B cell (primary cell): Measurements from ENCODE around the gene ECHDC1. TPM values are rescaled to one million over a fixed set of nuclear protein-coding genes. Genes with fewer than 3 reads are reported as not detected.
A peak's percentile ranks its signal among the peaks of the same experiment; 100 is the strongest.

Experiments
- ATAC-seq: fragments of 200-7000 bp; cut with Tn5 transposase; one replicate; pipeline ENCODE4 v1.10.0; 2021; ENCODE audit warnings: low read depth, mild to moderate bottlenecking, moderate number of reproducible peaks, moderate library complexity
- CTCF ChIA-PET: fragments of 350-600 bp; sonication (Branson Sonifier 250); formaldehyde crosslinking; loops from one replicate; lab custom pipeline; 2021; ENCODE audit warnings: antibody characterized with exemption, inconsistent platforms; lab: Charles Lee
- POLR2A ChIA-PET: fragments of 350-600 bp; sonication (Branson Sonifier 250); formaldehyde crosslinking; loops from one replicate; lab custom pipeline; 2021; ENCODE audit warnings: antibody characterized with exemption; lab: Charles Lee
- DNase-seq: peaks from one replicate; pipeline ENCODE4 v3.0.0; 2013
- H2AFZ ChIP-seq: 2 replicates; pipeline ENCODE4 v1.6.1; 2012; ENCODE audit warnings: mild to moderate bottlenecking, low read depth, low read length; ENCODE audit not compliant: insufficient read depth, poor library complexity, severe bottlenecking
- H3K27ac ChIP-seq, 2 donors: 1 replicate in 1 of 2; 2 replicates in 1 of 2; pipeline ENCODE4 v1.5.1; 2012 to 2013; ENCODE audit warnings: low read length in 2 of 2, mild to moderate bottlenecking in 2 of 2, moderate library complexity in 1 of 2
- H3K27me3 ChIP-seq, 4 experiments: fragments of 200-600 bp in 1 of 4; sonication (generic) in 1 of 4; replicated peaks in 1 of 4; 1 replicate in 2 of 4; 2 replicates in 2 of 4; pipeline versions ENCODE4 v1.6.1 to v1.7.0; 2013 to 2016; ENCODE audit warnings: low read length in 3 of 4, mild to moderate bottlenecking in 2 of 4, mixed read lengths in 1 of 4, moderate library complexity in 1 of 4; ENCODE audit not compliant: insufficient read depth in 4 of 4, control insufficient read depth in 3 of 4; ENCODE audit errors: control extremely low read depth in 1 of 4
- H3K36me3 ChIP-seq, 2 experiments: replicated peaks in 1 of 2; 1 replicate in 1 of 2; 2 replicates in 1 of 2; pipeline versions ENCODE4 v1.6.1 to v1.7.1; 2013; ENCODE audit warnings: low read length in 1 of 2; ENCODE audit not compliant: insufficient read depth in 2 of 2, control insufficient read depth in 1 of 2; ENCODE audit errors: control extremely low read depth in 1 of 2, extremely low read depth in 1 of 2
- H3K4me1 ChIP-seq, 2 donors: fragments of 200-600 bp in 1 of 2; sonication (generic) in 1 of 2; 1 replicate in 1 of 2; 2 replicates in 1 of 2; pipeline versions ENCODE4 v1.5.1 to v1.6.1; 2013 to 2017; ENCODE audit warnings: low read length in 2 of 2; ENCODE audit not compliant: control insufficient read depth in 2 of 2, insufficient read depth in 2 of 2
- H3K4me2 ChIP-seq: replicated peaks from 2 replicates; pipeline ENCODE3; 2012; ENCODE audit warnings: mild to moderate bottlenecking, low read depth, low read length; ENCODE audit not compliant: poor library complexity, severe bottlenecking
- H3K4me3 ChIP-seq, 5 experiments: fragments of 200-600 bp in 1 of 5; sonication (generic) in 1 of 5; 1 replicate in 3 of 5; 2 replicates in 2 of 5; pipeline versions ENCODE4 v1.5.1 to v1.7.0; 2011 to 2016; ENCODE audit warnings: low read length in 4 of 5, mild to moderate bottlenecking in 4 of 5, low read depth in 2 of 5, control low read depth in 1 of 5, moderate library complexity in 1 of 5; ENCODE audit not compliant: insufficient read depth in 1 of 5; ENCODE audit errors: control extremely low read depth in 1 of 5, extremely low read depth in 1 of 5
- H3K79me2 ChIP-seq: fragments of 200-600 bp; sonication (generic); one replicate; pipeline ENCODE4 v1.6.0; 2016; ENCODE audit warnings: low read length; ENCODE audit not compliant: control insufficient read depth, insufficient read depth
- H3K9ac ChIP-seq: fragments of 200-600 bp; sonication (generic); 2 replicates; pipeline ENCODE4 v1.6.1; 2017; ENCODE audit warnings: mild to moderate bottlenecking, low read length, moderate library complexity
- H3K9me3 ChIP-seq, 3 donors: one replicate each; pipeline versions ENCODE4 v1.6.1 to v1.7.1; 2013; ENCODE audit warnings: low read length in 2 of 3; ENCODE audit not compliant: control insufficient read depth in 2 of 3, insufficient read depth in 1 of 3; ENCODE audit errors: control extremely low read depth in 1 of 3
- H4K20me1 ChIP-seq: 2 replicates; pipeline ENCODE4 v1.6.0; 2012; ENCODE audit warnings: mild to moderate bottlenecking, low read length; ENCODE audit not compliant: insufficient read depth, control insufficient read depth, poor library complexity, severe bottlenecking
- H3K27ac Mint-ChIP-seq: one replicate; pipeline ENCODE4 v1.8.0; 2021; ENCODE audit warnings: mixed read lengths
- H3K27me3 Mint-ChIP-seq: one replicate; pipeline ENCODE4 v1.8.0; 2021; ENCODE audit warnings: mixed read lengths
- H3K4me1 Mint-ChIP-seq: one replicate; pipeline ENCODE4 v1.8.0; 2021; ENCODE audit warnings: mixed read lengths
- H3K4me3 Mint-ChIP-seq: one replicate; pipeline ENCODE4 v1.8.0; 2021; ENCODE audit warnings: mixed read lengths
- H3K9me3 Mint-ChIP-seq: one replicate; pipeline ENCODE4 v1.8.0; 2022; ENCODE audit warnings: mixed read lengths; ENCODE audit not compliant: insufficient read depth
- EZH2 ChIP-seq: IDR thresholded peaks from 2 replicates; pipeline ENCODE4 v1.6.1; 2012; ENCODE audit warnings: borderline replicate concordance, low read depth, mild to moderate bottlenecking, moderate library complexity, low read length; ENCODE audit not compliant: insufficient read depth, poor library complexity, severe bottlenecking
- WGBS: methylation state at CpG from one replicate; pipeline ENCODE4 v1.1.5; 2013; ENCODE audit warnings: missing lambda C conversion rate; ENCODE audit not compliant: insufficient coverage; 5-methylcytosine and 5-hydroxymethylcytosine counted together
- intact Hi-C: fragments of 100-400 bp; cut with micrococcal nuclease; formaldehyde crosslinking; loops from one replicate; pipeline ENCODE4 v1.10.0; 2022
- polyA plus RNA-seq: library from polyadenylated mRNA; depleted of rRNA; stranded (reverse); fragments of >200 nt; gene quantifications from 2 replicates; pipeline ENCODE4 v1.2.3, GENCODE V29; 2012
- total RNA-seq, 2 donors: library from RNA; stranded (reverse); fragments of 120-200 nt in 1 of 2; gene quantifications; 1 replicate in 1 of 2; 2 replicates in 1 of 2; pipeline versions ENCODE4 v1.2.3 to v1.2.4, GENCODE V29; 2013 to 2022
- TF ChIP-seq, protein P1 (sequence below): fragments of 200-600 bp; IDR thresholded peaks from one replicate; pipeline ENCODE4 v1.8.0; 2022; ENCODE audit warnings: antibody characterized with exemption, mild to moderate bottlenecking

ECHDC1 gene
- total and polyA plus RNA-seq, 2 donors (not counting 1 experiment from before 2014, with no cell fraction given), result 26.9 to 60.0 TPM

DNA sequence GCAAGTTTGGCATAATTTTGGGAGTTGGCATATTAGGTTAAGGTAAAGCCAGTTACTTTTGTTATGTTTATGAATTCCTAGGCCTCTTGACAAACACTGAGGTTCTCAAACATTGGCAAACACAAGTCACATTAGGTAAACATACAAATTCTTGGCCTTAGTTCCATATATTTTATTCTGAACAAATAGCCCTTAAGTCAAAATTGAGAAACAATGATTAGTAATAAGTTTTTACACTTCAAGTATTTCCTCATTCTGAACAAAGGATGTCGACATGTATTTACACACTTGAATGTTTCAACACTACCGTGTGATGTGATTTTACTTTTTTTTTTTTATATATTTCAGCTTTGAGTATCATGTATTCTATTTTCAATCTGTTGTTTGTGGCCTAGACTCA, 3.8 kb upstream of the ECHDC1 start:
- Histone ChIP-seq H3K4me3 (no peak overlapping the region), H3K27ac (peak overlapping the region in 1 of 2 donors; percentile 14), H3K9ac (no peak overlapping the region), H3K4me2 (no peak overlapping the region), H3K4me1 (peaks cover 14 to 18% of the 10 kb centered on the region in 2 donors), H3K27me3 (no peaks in the 10 kb centered on the region), H3K9me3 (peaks cover 0 to 4% (median 0%) of the 10 kb centered on the region in 3 donors), H2AFZ (no peak overlapping the region), H3K36me3 (no peaks in the 10 kb centered on the region), H3K79me2 (peaks cover 59% of the 10 kb centered on the region), H4K20me1 (no peaks in the 10 kb centered on the region)
- H3K4me1 Mint-ChIP-seq, result peaks cover 6% of the 10 kb centered on the region
- H3K4me3 Mint-ChIP-seq, result no peak overlapping the region
- ChIA-PET POLR2A (no interaction called here), CTCF (no interaction called here)
- intact Hi-C loops, result loop anchor here (10.0 kb wide), 1 partner anchor 1552 kb away; the partner anchor contains the start of gene NCOA7
- H3K27me3 Mint-ChIP-seq, result no peaks in the 10 kb centered on the region
- no peak overlapping the region for H3K27ac Mint-ChIP-seq
- no peak for DNase-seq
- H3K9me3 Mint-ChIP-seq, result no peaks in the 10 kb centered on the region
- no CpG with 5 or more reads among the region's 2 CpGs for WGBS
- no peak for TF ChIP-seq EZH2
- TF ChIP-seq, protein P1, sequence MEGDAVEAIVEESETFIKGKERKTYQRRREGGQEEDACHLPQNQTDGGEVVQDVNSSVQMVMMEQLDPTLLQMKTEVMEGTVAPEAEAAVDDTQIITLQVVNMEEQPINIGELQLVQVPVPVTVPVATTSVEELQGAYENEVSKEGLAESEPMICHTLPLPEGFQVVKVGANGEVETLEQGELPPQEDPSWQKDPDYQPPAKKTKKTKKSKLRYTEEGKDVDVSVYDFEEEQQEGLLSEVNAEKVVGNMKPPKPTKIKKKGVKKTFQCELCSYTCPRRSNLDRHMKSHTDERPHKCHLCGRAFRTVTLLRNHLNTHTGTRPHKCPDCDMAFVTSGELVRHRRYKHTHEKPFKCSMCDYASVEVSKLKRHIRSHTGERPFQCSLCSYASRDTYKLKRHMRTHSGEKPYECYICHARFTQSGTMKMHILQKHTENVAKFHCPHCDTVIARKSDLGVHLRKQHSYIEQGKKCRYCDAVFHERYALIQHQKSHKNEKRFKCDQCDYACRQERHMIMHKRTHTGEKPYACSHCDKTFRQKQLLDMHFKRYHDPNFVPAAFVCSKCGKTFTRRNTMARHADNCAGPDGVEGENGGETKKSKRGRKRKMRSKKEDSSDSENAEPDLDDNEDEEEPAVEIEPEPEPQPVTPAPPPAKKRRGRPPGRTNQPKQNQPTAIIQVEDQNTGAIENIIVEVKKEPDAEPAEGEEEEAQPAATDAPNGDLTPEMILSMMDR, result no peak
- no peak for ATAC-seq

DNA sequence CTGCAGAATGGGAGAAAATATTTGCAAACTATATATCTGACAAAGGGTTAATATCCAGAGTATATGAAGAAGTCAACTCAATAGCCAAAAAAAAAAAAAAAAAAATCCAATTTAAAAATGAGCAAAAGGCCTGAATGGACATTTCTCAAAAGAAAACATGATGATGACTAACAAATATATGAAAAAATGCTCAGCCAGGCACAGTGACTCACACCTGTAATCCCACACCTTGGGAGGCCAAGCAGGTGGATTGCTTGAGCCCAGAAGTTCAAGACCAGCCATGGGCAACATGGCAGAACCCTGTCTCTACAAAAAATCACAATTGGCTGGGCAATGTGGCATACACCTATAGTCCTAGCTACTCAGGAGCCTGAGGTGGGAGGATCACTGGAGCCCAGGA, 2.1 kb upstream of the ECHDC1 start:
- Histone ChIP-seq H3K4me2 (no peak overlapping the region), H3K9ac (no peak overlapping the region), H3K4me1 (peaks cover 30 to 33% of the 10 kb centered on the region in 2 donors), H3K79me2 (peaks cover 65% of the 10 kb centered on the region), H3K27ac (no peak overlapping the region), H3K9me3 (no peaks in the 10 kb centered on the region), H3K4me3 (no peak overlapping the region), H3K36me3 (no peaks in the 10 kb centered on the region), H2AFZ (no peak overlapping the region), H3K27me3 (no peaks in the 10 kb centered on the region), H4K20me1 (peaks cover 2% of the 10 kb centered on the region)
- no peak for DNase-seq
- TF ChIP-seq, protein P1, result no peak
- no peak for TF ChIP-seq EZH2
- Mint-ChIP-seq H3K4me3 (no peak overlapping the region), H3K9me3 (no peaks in the 10 kb centered on the region), H3K27ac (no peak overlapping the region), H3K4me1 (peaks cover 10% of the 10 kb centered on the region), H3K27me3 (no peaks in the 10 kb centered on the region)
- no peak for ATAC-seq
- ChIA-PET POLR2A (no interaction called here), CTCF (no interaction called here)
- intact Hi-C loops, result loop anchor here (10.0 kb wide), 1 partner anchor 1551 kb away; the partner anchor contains the start of gene NCOA7
